HCT116 (cell line): Measurements from ENCODE around the gene GLMN. TPM values are rescaled to one million over a fixed set of nuclear protein-coding genes. Genes with fewer than 3 reads are reported as not detected.

Source experiments
- ATAC-seq: fragments of 200-7000 bp; cut with Tn5 transposase; 2 replicates; pipeline ENCODE4 v1.9.1; 2020; ENCODE audit warnings: mild to moderate bottlenecking, moderate library complexity
- BruUV-seq: library from RNA; stranded (reverse); fragments of 400-500 nt; replicated peaks from 2 replicates; lab custom pipeline; 2021; lab: Mats Ljungman, UMichigan
- CTCF ChIA-PET: fragments of 300-600 bp; sonication (Branson Sonifier 250); formaldehyde crosslinking; loops from one replicate; lab custom pipeline; 2021; ENCODE audit warnings: antibody characterized with exemption; lab: Charles Lee
- POLR2A ChIA-PET: fragments of 300-600, 350-600 bp; sonication (Branson Sonifier 250); formaldehyde crosslinking; loops from one replicate; lab custom pipeline; 2021; ENCODE audit warnings: antibody characterized with exemption; lab: Charles Lee
- RAD21 ChIA-PET, 2 experiments: fragments of 300-600 bp; sonication (Branson Sonifier 250); formaldehyde crosslinking; loops; one replicate each; lab custom pipeline; 2023; ENCODE audit warnings: low total read pairs in 2 of 2; ENCODE audit not compliant: uncharacterized antibody in 2 of 2, unreplicated experiment in 2 of 2, low non-redundant PET in 1 of 2; lab: Charles Lee
- DNase-seq: peaks from one replicate; pipeline ENCODE4 v3.0.0-alpha.2; 2010; ENCODE audit warnings: low read depth, low spot score
- H2AFZ ChIP-seq: fragments of 200-600 bp; shearing (Covaris generic), sonication (generic); 2 replicates; pipeline ENCODE4 v1.6.1; 2017; ENCODE audit warnings: low read depth, mixed run types, mixed read lengths, antibody characterized with exemption, low read length; ENCODE audit not compliant: poor library complexity, severe bottlenecking
- H3K27ac ChIP-seq: 2 replicates; pipeline ENCODE4 v1.5.1; 2012; ENCODE audit warnings: low read depth, low read length
- H3K27me3 ChIP-seq: fragments of 200-600 bp; sonication (generic); 2 replicates; pipeline ENCODE4 v1.6.1; 2016; ENCODE audit warnings: mixed run types, low read length, mixed read lengths; ENCODE audit not compliant: insufficient read depth
- H3K36me3 ChIP-seq, 2 experiments: fragments of 200-500 bp in 1 of 2; fragments of 200-600 bp in 1 of 2; sonication (Bioruptor generic) in 1 of 2; sonication (generic) in 1 of 2; 2 replicates each; pipeline versions ENCODE4 v1.5.1 to v1.6.1; 2014 to 2016; ENCODE audit warnings: low read length in 2 of 2, inconsistent platforms in 1 of 2, mixed read lengths in 1 of 2, mixed run types in 1 of 2; ENCODE audit not compliant: insufficient read depth in 2 of 2, control insufficient read depth in 1 of 2
- H3K4me1 ChIP-seq, 2 experiments: fragments of 200-600 bp in 1 of 2; sonication (generic) in 1 of 2; 2 replicates each; pipeline versions ENCODE4 v1.5.1 to v1.6.1; 2012 to 2017; ENCODE audit warnings: low read length in 2 of 2, inconsistent platforms in 1 of 2, mild to moderate bottlenecking in 1 of 2, mixed read lengths in 1 of 2, mixed run types in 1 of 2, moderate library complexity in 1 of 2; ENCODE audit not compliant: insufficient read depth in 2 of 2, control insufficient read depth in 1 of 2
- H3K4me2 ChIP-seq: fragments of 200-600 bp; sonication (generic); 2 replicates; pipeline ENCODE4 v1.6.1; 2017; ENCODE audit warnings: mixed run types, low read length, mixed read lengths
- H3K4me3 ChIP-seq, 2 experiments: fragments of 200-600 bp in 1 of 2; sonication (generic) in 1 of 2; replicated peaks in 1 of 2; 2 replicates each; pipeline ENCODE4 v1.5.1; 2011 to 2016; ENCODE audit warnings: low read length in 2 of 2, control low read depth in 1 of 2, low read depth in 1 of 2, mild to moderate bottlenecking in 1 of 2, mixed read lengths in 1 of 2, mixed run types in 1 of 2
- H3K79me2 ChIP-seq: fragments of 200-600 bp; sonication (generic); 2 replicates; pipeline ENCODE4 v1.6.1; 2017; ENCODE audit warnings: mild to moderate bottlenecking, mixed run types, low read length, moderate library complexity, mixed read lengths; ENCODE audit not compliant: insufficient read depth
- H3K9ac ChIP-seq: fragments of 200-600 bp; sonication (generic); 2 replicates; pipeline ENCODE4 v1.6.1; 2016; ENCODE audit warnings: low read length, mixed read lengths
- H3K9me2 ChIP-seq: fragments of 200-600 bp; sonication (generic), shearing (Covaris generic); 2 replicates; pipeline ENCODE4 v1.6.1; 2017; ENCODE audit warnings: mixed run types, mild to moderate bottlenecking, moderate library complexity; ENCODE audit not compliant: insufficient read depth
- H3K9me3 ChIP-seq, 2 experiments: fragments of 200-500 bp in 1 of 2; fragments of 200-600 bp in 1 of 2; sonication (Bioruptor generic) in 1 of 2; sonication (generic) in 1 of 2; 2 replicates each; pipeline ENCODE4 v1.6.1; 2014 to 2017; ENCODE audit warnings: low read length in 2 of 2, mixed read lengths in 2 of 2, inconsistent platforms in 1 of 2, low read depth in 1 of 2, mild to moderate bottlenecking in 1 of 2, mixed run types in 1 of 2, moderate library complexity in 1 of 2; ENCODE audit not compliant: control insufficient read depth in 1 of 2, insufficient read depth in 1 of 2
- H4K20me1 ChIP-seq: fragments of 200-600 bp; sonication (generic), shearing (Covaris generic); 2 replicates; pipeline ENCODE4 v1.6.1; 2017; ENCODE audit warnings: mixed run types, mild to moderate bottlenecking, moderate library complexity; ENCODE audit not compliant: insufficient read depth
- CEBPB ChIP-seq: IDR thresholded peaks from 2 replicates; pipeline ENCODE4 v1.6.1; 2012; ENCODE audit warnings: low read depth
- FOSL1 ChIP-seq: IDR thresholded peaks from 2 replicates; pipeline ENCODE4 v1.6.1; 2012; ENCODE audit warnings: low read depth
- SRF ChIP-seq: IDR thresholded peaks from 2 replicates; pipeline ENCODE4 v1.6.1; 2012; ENCODE audit warnings: low read depth
- ZNF274 ChIP-seq: fragments of 200-500 bp; sonication (Bioruptor generic); IDR thresholded peaks from 2 replicates; pipeline ENCODE4 v1.6.1; 2014; ENCODE audit warnings: mild to moderate bottlenecking, low read depth, low read length, inconsistent platforms
- intact Hi-C: fragments of 100-400 bp; cut with micrococcal nuclease; formaldehyde crosslinking; loops from 2 replicates; pipeline ENCODE4 v1.10.0; 2022
- total RNA-seq: library from RNA; stranded (reverse); gene quantifications from one replicate; pipeline ENCODE4 v1.2.1, GENCODE V29; 2021; ENCODE audit not compliant: unreplicated experiment
- TF ChIP-seq, protein P1 (sequence below): IDR thresholded peaks from 2 replicates; pipeline ENCODE4 v1.6.1; 2012; ENCODE audit warnings: low read depth
- TF ChIP-seq, protein P2 (sequence below): IDR thresholded peaks from 2 replicates; pipeline ENCODE4 v1.6.1; 2011; ENCODE audit warnings: mild to moderate bottlenecking, low read length, moderate library complexity; ENCODE audit not compliant: insufficient replicate concordance; ENCODE audit errors: extremely low read depth
- TF ChIP-seq, protein P3 (sequence below): IDR thresholded peaks from 2 replicates; pipeline ENCODE4 v1.6.1; 2012

The GLMN gene
- total RNA-seq, 1 experiment from 2014 or later, result 10.9 TPM

DNA sequence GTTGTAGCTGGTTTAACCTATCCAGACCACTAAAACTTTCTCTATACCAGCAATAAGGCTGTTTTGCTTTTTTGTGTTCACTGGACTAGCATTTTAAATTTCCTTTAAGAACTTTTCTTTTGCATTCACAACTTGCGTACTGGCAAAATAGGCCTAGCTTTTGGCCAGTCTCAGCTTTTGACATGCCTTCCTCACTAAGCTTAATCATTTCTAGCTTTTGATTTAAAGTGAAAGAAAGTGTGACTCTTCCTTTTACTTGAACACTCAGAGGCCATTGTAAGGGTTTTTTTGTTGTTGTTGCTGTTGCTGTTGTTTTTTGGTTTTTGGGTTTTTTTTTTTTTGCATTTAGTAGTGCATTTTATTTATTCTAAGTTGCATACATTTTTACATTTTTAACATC is 15.2 kb upstream of the GLMN start:
- no peak for DNase-seq
- POLR2A ChIA-PET, result no interaction called here
- H3K36me3 ChIP-seq, result no peaks in the 10 kb centered on the region
- no peak overlapping the region for H3K27ac ChIP-seq
- intact Hi-C loops, result no loop called here
- BruUV-seq, result no TSS peak
- TF ChIP-seq, protein P1, sequence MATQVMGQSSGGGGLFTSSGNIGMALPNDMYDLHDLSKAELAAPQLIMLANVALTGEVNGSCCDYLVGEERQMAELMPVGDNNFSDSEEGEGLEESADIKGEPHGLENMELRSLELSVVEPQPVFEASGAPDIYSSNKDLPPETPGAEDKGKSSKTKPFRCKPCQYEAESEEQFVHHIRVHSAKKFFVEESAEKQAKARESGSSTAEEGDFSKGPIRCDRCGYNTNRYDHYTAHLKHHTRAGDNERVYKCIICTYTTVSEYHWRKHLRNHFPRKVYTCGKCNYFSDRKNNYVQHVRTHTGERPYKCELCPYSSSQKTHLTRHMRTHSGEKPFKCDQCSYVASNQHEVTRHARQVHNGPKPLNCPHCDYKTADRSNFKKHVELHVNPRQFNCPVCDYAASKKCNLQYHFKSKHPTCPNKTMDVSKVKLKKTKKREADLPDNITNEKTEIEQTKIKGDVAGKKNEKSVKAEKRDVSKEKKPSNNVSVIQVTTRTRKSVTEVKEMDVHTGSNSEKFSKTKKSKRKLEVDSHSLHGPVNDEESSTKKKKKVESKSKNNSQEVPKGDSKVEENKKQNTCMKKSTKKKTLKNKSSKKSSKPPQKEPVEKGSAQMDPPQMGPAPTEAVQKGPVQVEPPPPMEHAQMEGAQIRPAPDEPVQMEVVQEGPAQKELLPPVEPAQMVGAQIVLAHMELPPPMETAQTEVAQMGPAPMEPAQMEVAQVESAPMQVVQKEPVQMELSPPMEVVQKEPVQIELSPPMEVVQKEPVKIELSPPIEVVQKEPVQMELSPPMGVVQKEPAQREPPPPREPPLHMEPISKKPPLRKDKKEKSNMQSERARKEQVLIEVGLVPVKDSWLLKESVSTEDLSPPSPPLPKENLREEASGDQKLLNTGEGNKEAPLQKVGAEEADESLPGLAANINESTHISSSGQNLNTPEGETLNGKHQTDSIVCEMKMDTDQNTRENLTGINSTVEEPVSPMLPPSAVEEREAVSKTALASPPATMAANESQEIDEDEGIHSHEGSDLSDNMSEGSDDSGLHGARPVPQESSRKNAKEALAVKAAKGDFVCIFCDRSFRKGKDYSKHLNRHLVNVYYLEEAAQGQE, result no peak
- TF ChIP-seq, protein P2, sequence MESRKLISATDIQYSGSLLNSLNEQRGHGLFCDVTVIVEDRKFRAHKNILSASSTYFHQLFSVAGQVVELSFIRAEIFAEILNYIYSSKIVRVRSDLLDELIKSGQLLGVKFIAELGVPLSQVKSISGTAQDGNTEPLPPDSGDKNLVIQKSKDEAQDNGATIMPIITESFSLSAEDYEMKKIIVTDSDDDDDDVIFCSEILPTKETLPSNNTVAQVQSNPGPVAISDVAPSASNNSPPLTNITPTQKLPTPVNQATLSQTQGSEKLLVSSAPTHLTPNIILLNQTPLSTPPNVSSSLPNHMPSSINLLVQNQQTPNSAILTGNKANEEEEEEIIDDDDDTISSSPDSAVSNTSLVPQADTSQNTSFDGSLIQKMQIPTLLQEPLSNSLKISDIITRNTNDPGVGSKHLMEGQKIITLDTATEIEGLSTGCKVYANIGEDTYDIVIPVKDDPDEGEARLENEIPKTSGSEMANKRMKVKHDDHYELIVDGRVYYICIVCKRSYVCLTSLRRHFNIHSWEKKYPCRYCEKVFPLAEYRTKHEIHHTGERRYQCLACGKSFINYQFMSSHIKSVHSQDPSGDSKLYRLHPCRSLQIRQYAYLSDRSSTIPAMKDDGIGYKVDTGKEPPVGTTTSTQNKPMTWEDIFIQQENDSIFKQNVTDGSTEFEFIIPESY, result no peak
- no peak for TF ChIP-seq ZNF274
- TF ChIP-seq, protein P3, sequence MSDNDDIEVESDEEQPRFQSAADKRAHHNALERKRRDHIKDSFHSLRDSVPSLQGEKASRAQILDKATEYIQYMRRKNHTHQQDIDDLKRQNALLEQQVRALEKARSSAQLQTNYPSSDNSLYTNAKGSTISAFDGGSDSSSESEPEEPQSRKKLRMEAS, result no peak
- no peak for TF ChIP-seq FOSL1
- TF ChIP-seq SRF, result no peak
- no peak for TF ChIP-seq CEBPB
- no peaks in the 10 kb centered on the region for H3K27me3 ChIP-seq
- CTCF ChIA-PET, result no interaction called here
- no peak overlapping the region for H2AFZ ChIP-seq
- no peaks in the 10 kb centered on the region for H3K9me3 ChIP-seq
- H3K4me1 ChIP-seq, result no peaks in the 10 kb centered on the region
- no peaks in the 10 kb centered on the region for H4K20me1 ChIP-seq
- RAD21 ChIA-PET, result no interaction called here
- H3K9ac ChIP-seq, result no peak overlapping the region
- no peak overlapping the region for H3K4me3 ChIP-seq
- no peak overlapping the region for H3K4me2 ChIP-seq
- no peak for ATAC-seq
- H3K79me2 ChIP-seq, result no peaks in the 10 kb centered on the region
- H3K9me2 ChIP-seq, result no peaks in the 10 kb centered on the region
